Measurements from ENCODE around the gene PDE11A. TPM values are rescaled to one million over a fixed set of nuclear protein-coding genes. Genes with fewer than 3 reads are reported as not detected.
A peak's percentile ranks its signal among the peaks of the same experiment; 100 is the strongest.

PDE11A gene
- total RNA-seq, 3 donors from 2014 or later, result 0.96 to 2.3 (median 2.2) TPM

- Histone ChIP-seq H3K9me3 (no peaks in the 10 kb centered on the region), H3K4me3 (no peak overlapping the region), H3K36me3 (no peaks in the 10 kb centered on the region), H3K27me3 (no peaks in the 10 kb centered on the region), H3K4me1 (no peaks in the 10 kb centered on the region), H3K27ac (peak overlapping the region; percentile 17 to 48)
- no peak for TF ChIP-seq POLR2AphosphoS5 (IDR thresholded peaks at IDR 0.05)
- no peak for DNase-seq (ENCODE audit: low spot score in 2 of 2)
- intact Hi-C loops (cut with DNase I; ENCODE audit: low total_unique reads), result no loop called here
These were observed 33.5 kb upstream of the PDE11A start for GRCh38 chr2:178106053-178106452.

GRCh38 chr2:178105566-178105965, 33.0 kb upstream of the PDE11A start:
- no peaks in the 10 kb centered on the region for H3K27me3 ChIP-seq
- no peaks in the 10 kb centered on the region for H3K36me3 ChIP-seq
- TF ChIP-seq POLR2A (IDR thresholded peaks at IDR 0.05) (no peak), CTCF (IDR thresholded peaks at IDR 0.05) (no peak), POLR2AphosphoS5 (IDR thresholded peaks at IDR 0.05) (no peak)
- H3K9me3 ChIP-seq, result no peaks in the 10 kb centered on the region
- no peaks in the 10 kb centered on the region for H3K4me1 ChIP-seq
- no peak for DNase-seq (ENCODE audit: low spot score in 2 of 2)
- intact Hi-C loops (cut with DNase I; ENCODE audit: low total_unique reads), result no loop called here
- H3K27ac ChIP-seq, result peak overlapping the region; percentile 17 to 48
- H3K4me3 ChIP-seq, result no peak overlapping the region

GRCh38 chr2:178101321-178102079, 28.9 kb upstream of the PDE11A start:
- intact Hi-C loops (cut with DNase I; ENCODE audit: low total_unique reads), result no loop called here
- Histone ChIP-seq H3K36me3 (no peaks in the 10 kb centered on the region), H3K27me3 (no peaks in the 10 kb centered on the region), H3K27ac (no peak overlapping the region), H3K9me3 (no peaks in the 10 kb centered on the region), H3K4me3 (no peak overlapping the region), H3K4me1 (no peaks in the 10 kb centered on the region)
- DNase-seq (ENCODE audit: low spot score in 2 of 2), result no peak
- TF ChIP-seq POLR2AphosphoS5 (IDR thresholded peaks at IDR 0.05) (no peak), CTCF (IDR thresholded peaks at IDR 0.05) (no peak), POLR2A (IDR thresholded peaks at IDR 0.05) (no peak)

GRCh38 chr2:178093471-178093870, 20.9 kb upstream of the PDE11A start:
- Histone ChIP-seq H3K36me3 (no peaks in the 10 kb centered on the region), H3K27ac (no peak overlapping the region), H3K4me1 (no peaks in the 10 kb centered on the region), H3K9me3 (no peaks in the 10 kb centered on the region), H3K27me3 (no peaks in the 10 kb centered on the region), H3K4me3 (no peak overlapping the region)
- DNase-seq (ENCODE audit: low spot score in 2 of 2), result no peak
- intact Hi-C loops (cut with DNase I; ENCODE audit: low total_unique reads), result no loop called here
- TF ChIP-seq CTCF (IDR thresholded peaks at IDR 0.05), result no peak
- TF ChIP-seq POLR2AphosphoS5 (IDR thresholded peaks at IDR 0.05), result no peak
- TF ChIP-seq POLR2A (IDR thresholded peaks at IDR 0.05), result no peak

GRCh38 chr2:178088774-178089270, 16.2 kb upstream of the PDE11A start:
- H3K4me3 ChIP-seq, result no peak overlapping the region
- no peaks in the 10 kb centered on the region for H3K27me3 ChIP-seq
- no peaks in the 10 kb centered on the region for H3K9me3 ChIP-seq
- intact Hi-C loops (cut with DNase I; ENCODE audit: low total_unique reads), result no loop called here
- no peaks in the 10 kb centered on the region for H3K4me1 ChIP-seq
- no peaks in the 10 kb centered on the region for H3K36me3 ChIP-seq
- no peak for TF ChIP-seq CTCF (IDR thresholded peaks at IDR 0.05)
- no peak for TF ChIP-seq POLR2AphosphoS5 (IDR thresholded peaks at IDR 0.05)
- no peak for TF ChIP-seq POLR2A (IDR thresholded peaks at IDR 0.05)
- no peak overlapping the region for H3K27ac ChIP-seq
- no peak for DNase-seq (ENCODE audit: low spot score in 2 of 2)
